Ovary (tissue), 9 donors: ENCODE measurements around the gene PIP4K2C. TPM values are rescaled to one million over a fixed set of nuclear protein-coding genes. Genes with fewer than 3 reads are reported as not detected.
A peak's percentile ranks its signal among the peaks of the same experiment; 100 is the strongest.

ENCODE experiments used
- DNase-seq, 5 donors: peaks; one replicate each; pipeline ENCODE4 v3.0.0-alpha.2; 2019 to 2020
- H3K27ac ChIP-seq, 2 donors: fragments of 200-600 bp; one replicate each; pipeline versions ENCODE4 v1.5.1 to v1.8.0; 2019 to 2022
- H3K27me3 ChIP-seq: fragments of 200-600 bp; one replicate; pipeline ENCODE4 v1.8.0; 2022
- H3K36me3 ChIP-seq: fragments of 200-600 bp; sonication (generic); one replicate; pipeline ENCODE4 v1.5.1; 2019
- H3K4me1 ChIP-seq: one replicate; pipeline ENCODE4 v1.8.1; 2013; ENCODE audit warnings: mild to moderate bottlenecking, moderate library complexity; ENCODE audit not compliant: insufficient read depth
- H3K4me3 ChIP-seq: fragments of 200-600 bp; sonication (generic); one replicate; pipeline ENCODE4 v1.5.1; 2017
- H3K9me3 ChIP-seq, 2 donors: fragments of 200-600 bp in 1 of 2; sonication (generic) in 1 of 2; one replicate each; pipeline versions ENCODE4 v1.5.1 to v1.8.1; 2013 to 2019; ENCODE audit warnings: mild to moderate bottlenecking in 1 of 2, moderate library complexity in 1 of 2
- EP300 ChIP-seq: sonication (generic); formaldehyde crosslinking; IDR thresholded peaks from one replicate; pipeline ENCODE4 v1.6.1; 2017; ENCODE audit warnings: antibody characterized with exemption
- POLR2A ChIP-seq: fragments of 450-650 bp; IDR thresholded peaks from one replicate; pipeline ENCODE4 v1.6.1; 2017; ENCODE audit warnings: antibody characterized with exemption, mild to moderate bottlenecking, moderate library complexity
- WGBS, 3 donors: extraction: QIAGEN DNeasy Blood & Tissue Kit in 1 of 3; methylation state at CpG; one replicate each; pipeline versions ENCODE4 v1.1.5 to v1.1.7; 2013 to 2017; 5-methylcytosine and 5-hydroxymethylcytosine counted together
- intact Hi-C, 4 donors: fragments of 100-400 bp; cut with DNase I; formaldehyde crosslinking; loops; one replicate each; pipeline versions ENCODE4 v1.11.0 to v1.15.1; 2022 to 2023
- polyA plus RNA-seq, 2 donors: library from polyadenylated mRNA; stranded (reverse); fragments of 200-250 nt in 1 of 2; fragments of 350-450 nt in 1 of 2; fragmentation: Illumina TruSeq in 1 of 2; extraction: RNeasy Lipid Tissue Mini Kit (QIAGEN cat#74804) in 1 of 2; gene quantifications; one replicate each; pipeline ENCODE4 v1.2.3, GENCODE V29; 2013 to 2014
- total RNA-seq, 7 donors: library from RNA; depleted of rRNA in 2 of 7; stranded (reverse); fragments of >200 nt in 2 of 7; fragmentation: NEBNext Ultra II Directional in 3 of 7; extraction: Animal tissue kit (Norgen Biotek cat#: 25700) in 3 of 7; gene quantifications; one replicate each; pipeline versions ENCODE4 v1.1.0 to v1.2.4, GENCODE V29; 2016 to 2023
- TF ChIP-seq, protein P1 (sequence below), 3 donors: fragments of 450-650 bp in 2 of 3; fragments of 200-600 bp in 1 of 3; IDR thresholded peaks; one replicate each; pipeline versions ENCODE4 v1.5.1 to v1.8.0; 2016 to 2022; ENCODE audit warnings: antibody characterized with exemption in 3 of 3, mild to moderate bottlenecking in 1 of 3
- donor health status: DM: no; HTN: no; CAD: no; lungs with moderate emphysema.
- donor health status: DM: no; HTN: no; CAD: no.
- donor health status: Bipolar disorder and iron deficiency.
- donor health status: DM: yes; HTN: yes; CAD: no.
- donor health status: DM: no; HTN: no; CAD: no.
- donor health status: DM: yes; HTN: yes; CAD: no.

The PIP4K2C gene
- total and polyA plus RNA-seq, 9 donors: 13.1 to 42.0 (median 21.2) TPM

DNA sequence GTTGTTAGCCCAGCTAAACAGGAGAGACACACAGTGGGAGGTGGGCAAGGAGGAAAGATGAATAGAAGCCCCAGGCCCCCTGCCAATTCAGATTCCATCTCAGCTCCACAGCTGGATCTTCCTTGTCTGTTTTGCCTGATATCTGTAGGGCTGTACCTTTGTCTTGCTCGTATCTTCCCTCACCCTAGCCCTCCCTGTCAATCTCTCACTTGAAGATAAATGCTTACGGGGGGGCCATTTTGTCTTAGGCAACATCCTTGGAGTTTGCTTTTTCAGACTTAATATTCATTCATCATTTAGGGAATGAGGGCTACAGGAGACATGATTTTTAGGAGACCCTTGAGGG is 38.7 kb upstream of the PIP4K2C start:
- Histone ChIP-seq H3K27ac (no peak overlapping the region), H3K9me3 (no peaks in the 10 kb centered on the region), H3K4me1 (peaks cover 3% of the 10 kb centered on the region), H3K4me3 (no peak overlapping the region), H3K36me3 (no peaks in the 10 kb centered on the region), H3K27me3 (no peaks in the 10 kb centered on the region)
- WGBS, 3 donors: 62 to 80% (median 72%) methylated on average over 2 of the region's 2 CpGs
- intact Hi-C loops: no loop called here
- TF ChIP-seq POLR2A: no peak
- TF ChIP-seq EP300: no peak
- TF ChIP-seq, protein P1, sequence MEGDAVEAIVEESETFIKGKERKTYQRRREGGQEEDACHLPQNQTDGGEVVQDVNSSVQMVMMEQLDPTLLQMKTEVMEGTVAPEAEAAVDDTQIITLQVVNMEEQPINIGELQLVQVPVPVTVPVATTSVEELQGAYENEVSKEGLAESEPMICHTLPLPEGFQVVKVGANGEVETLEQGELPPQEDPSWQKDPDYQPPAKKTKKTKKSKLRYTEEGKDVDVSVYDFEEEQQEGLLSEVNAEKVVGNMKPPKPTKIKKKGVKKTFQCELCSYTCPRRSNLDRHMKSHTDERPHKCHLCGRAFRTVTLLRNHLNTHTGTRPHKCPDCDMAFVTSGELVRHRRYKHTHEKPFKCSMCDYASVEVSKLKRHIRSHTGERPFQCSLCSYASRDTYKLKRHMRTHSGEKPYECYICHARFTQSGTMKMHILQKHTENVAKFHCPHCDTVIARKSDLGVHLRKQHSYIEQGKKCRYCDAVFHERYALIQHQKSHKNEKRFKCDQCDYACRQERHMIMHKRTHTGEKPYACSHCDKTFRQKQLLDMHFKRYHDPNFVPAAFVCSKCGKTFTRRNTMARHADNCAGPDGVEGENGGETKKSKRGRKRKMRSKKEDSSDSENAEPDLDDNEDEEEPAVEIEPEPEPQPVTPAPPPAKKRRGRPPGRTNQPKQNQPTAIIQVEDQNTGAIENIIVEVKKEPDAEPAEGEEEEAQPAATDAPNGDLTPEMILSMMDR (IDR thresholded peaks at IDR 0.05): no peak
- DNase-seq: peak in 1 of 5 donors; percentile 16

DNA sequence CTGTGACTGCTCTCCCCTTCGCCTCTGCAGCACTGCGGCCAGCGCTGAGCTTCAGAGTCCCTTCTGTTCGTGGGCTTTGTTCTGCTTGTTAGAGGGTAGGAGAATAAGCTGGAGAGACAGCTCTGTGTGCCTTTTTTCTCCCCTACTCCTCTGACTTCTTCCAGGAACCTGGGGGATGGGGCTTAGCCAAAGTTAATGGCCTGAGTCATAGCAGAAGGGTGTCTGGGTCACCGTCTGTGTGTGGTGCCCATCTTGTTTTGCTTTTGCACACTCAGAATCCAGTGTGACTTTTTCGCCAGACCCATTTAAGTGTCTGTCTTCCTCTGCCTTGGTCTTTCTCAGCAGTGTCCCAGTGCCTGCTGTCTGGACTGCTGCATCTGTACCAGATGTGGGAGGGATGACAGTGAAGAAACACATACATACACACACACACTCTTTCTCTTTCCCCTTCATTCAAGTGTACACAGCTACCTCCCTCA is 38.1 kb upstream of the PIP4K2C start:
- intact Hi-C loops: no loop called here
- no peak for DNase-seq

DNA sequence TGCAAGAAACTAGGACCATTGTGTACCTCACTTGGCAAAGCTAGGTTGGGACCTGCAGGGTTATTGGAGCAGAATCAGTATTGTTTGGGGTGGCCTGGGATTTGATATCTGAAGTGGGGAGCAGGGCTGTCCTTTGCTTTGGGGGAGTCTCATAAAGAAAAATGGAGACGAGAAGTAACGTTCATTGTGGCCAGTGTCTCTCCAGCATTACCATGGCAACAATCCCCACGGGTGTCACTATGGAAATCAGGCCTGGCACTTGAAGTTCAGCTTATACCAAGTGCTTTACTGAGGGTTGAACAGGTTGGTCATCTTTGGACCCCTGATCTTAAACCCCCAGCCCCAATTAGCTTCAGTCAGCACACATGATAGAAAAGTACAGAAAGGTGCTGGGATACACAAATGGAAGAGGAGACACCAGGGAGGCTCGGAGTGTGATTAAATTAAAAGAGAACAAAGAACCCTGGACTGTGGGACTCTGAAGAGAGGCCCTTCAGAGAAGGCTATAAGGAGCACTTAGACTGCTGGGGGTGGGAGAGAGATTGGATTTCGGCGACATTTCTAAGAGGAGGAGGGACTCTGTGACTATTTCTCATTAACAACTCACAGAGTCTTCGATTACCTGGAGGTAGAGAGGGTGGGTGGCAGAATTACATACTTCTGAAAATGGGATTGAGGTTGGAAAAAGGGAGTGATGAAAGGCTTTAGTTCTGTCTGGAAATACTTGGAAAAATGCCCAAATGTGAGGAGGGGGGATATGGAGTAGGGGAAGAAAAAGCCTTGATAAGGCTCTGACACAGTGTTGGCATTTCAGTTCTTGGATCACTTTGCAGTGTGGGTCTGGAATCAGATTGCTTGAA is 37.4 kb upstream of the PIP4K2C start:
- no peak overlapping the region for H3K27ac ChIP-seq
- no peak for DNase-seq
- intact Hi-C loops: no loop called here
- H3K4me3 ChIP-seq: no peak overlapping the region
- TF ChIP-seq POLR2A: no peak
- TF ChIP-seq, protein P1 (IDR thresholded peaks at IDR 0.05): no peak
- TF ChIP-seq EP300: no peak
- H3K4me1 ChIP-seq: peaks cover 3% of the 10 kb centered on the region
- WGBS, 3 donors: 60 to 67% (median 66%) methylated on average over 7 of the region's 7 CpGs
- H3K27me3 ChIP-seq: no peaks in the 10 kb centered on the region
- no peaks in the 10 kb centered on the region for H3K9me3 ChIP-seq
- H3K36me3 ChIP-seq: no peaks in the 10 kb centered on the region

More for the DNA sequence above, 38.1 kb upstream of the PIP4K2C start:
- Histone ChIP-seq H3K27me3 (no peaks in the 10 kb centered on the region), H3K36me3 (no peaks in the 10 kb centered on the region), H3K4me1 (peaks cover 3% of the 10 kb centered on the region), H3K9me3 (no peaks in the 10 kb centered on the region), H3K27ac (no peak overlapping the region), H3K4me3 (no peak overlapping the region)
- TF ChIP-seq EP300: no peak
- TF ChIP-seq POLR2A: no peak
- TF ChIP-seq, protein P1 (IDR thresholded peaks at IDR 0.05): no peak
- WGBS, 3 donors: 50 to 53% (median 51%) methylated on average over 6 of the region's 6 CpGs

DNA sequence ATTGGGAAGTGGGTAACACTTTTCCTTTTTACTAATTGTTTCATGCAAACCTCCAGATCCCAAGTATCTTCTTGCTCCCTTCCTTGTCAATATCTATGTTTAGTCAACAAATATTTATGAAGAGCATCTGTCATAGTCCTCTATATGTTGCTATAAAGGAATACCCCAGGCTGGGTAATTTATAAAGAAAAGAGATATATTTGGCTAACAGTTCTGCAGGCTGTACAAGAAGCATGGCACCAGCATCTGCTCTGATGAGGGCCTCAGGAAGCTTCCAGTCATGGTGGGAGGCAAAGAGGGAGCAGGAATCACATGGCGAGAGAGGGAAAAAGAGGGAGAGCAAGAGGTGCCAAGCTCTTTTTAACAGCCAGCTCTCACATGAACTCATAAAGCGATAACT is 36.5 kb upstream of the PIP4K2C start:
- no peaks in the 10 kb centered on the region for H3K27me3 ChIP-seq
- 94 to 95% (median 95%) methylated on average over 2 of the region's 2 CpGs for WGBS, 3 donors
- no peaks in the 10 kb centered on the region for H3K36me3 ChIP-seq
- H3K4me3 ChIP-seq: no peak overlapping the region
- H3K27ac ChIP-seq: no peak overlapping the region
- H3K4me1 ChIP-seq: peaks cover 3% of the 10 kb centered on the region
- H3K9me3 ChIP-seq: no peaks in the 10 kb centered on the region
- TF ChIP-seq, protein P1 (IDR thresholded peaks at IDR 0.05): no peak
- TF ChIP-seq POLR2A (no peak), EP300 (no peak)
- intact Hi-C loops: no loop called here
- DNase-seq: no peak
